CD4-positive, alpha-beta T cell treated with Interleukin-10 for 1 hour (primary cell): ENCODE results near the gene ATG9A.
A peak's percentile ranks its signal among the peaks of the same experiment; 100 is the strongest.

Experiments used
- DNase-seq: peaks from one replicate; pipeline ENCODE4 v3.0.0-alpha.2; 2020

ATG9A gene

GRCh38 chr2:219175486-219175885 lies 54.0 kb downstream of the ATG9A start:
- no peak for DNase-seq

- DNase-seq: no peak
Observed at GRCh38 chr2:219174801-219175200, 54.6 kb downstream of the ATG9A start.

GRCh38 chr2:219174146-219174545 lies 55.3 kb downstream of the ATG9A start:
- DNase-seq: no peak

GRCh38 chr2:219173176-219173575 lies 56.3 kb downstream of the ATG9A start:
- DNase-seq: no peak

- DNase-seq: no peak
Observed at GRCh38 chr2:219172231-219173154, 56.9 kb downstream of the ATG9A start.

- peak; percentile 67 for DNase-seq
Observed at GRCh38 chr2:219171231-219171651, 58.2 kb downstream of the ATG9A start.

- no peak for DNase-seq
Observed at GRCh38 chr2:219169930-219170654, 59.3 kb downstream of the ATG9A start, which contains the start of gene SLC23A3. Gene SLC23A3 (minus strand): TSS chr2:219170029. CDS start chr2:219169984, 45 bp downstream.
